GM21528 (cell line): ENCODE data around the gene IL17RC.
"Not testable (repeated sequence)": the region's sequence is repeated elsewhere in the genome, so short reads cannot be mapped to it uniquely, and the experiment has no call there.

Experiments used
- ATAC-seq: cut with Tn5 transposase; IDR thresholded peaks from one replicate; pipeline ENCODE4 v1.9.1; 2021; ENCODE audit warnings: mild to moderate bottlenecking, moderate library complexity; ENCODE audit not compliant: unreplicated experiment, low FRiP score

Gene IL17RC

GRCh38 chr3:9893739-9894138 lies 23.2 kb upstream of the IL17RC start:
- ATAC-seq = no peak

- not testable (repeated sequence) for ATAC-seq
These were observed 21.2 kb upstream of the IL17RC start for GRCh38 chr3:9895715-9896114.

- not testable (repeated sequence) for ATAC-seq
These were observed 20.0 kb upstream of the IL17RC start for GRCh38 chr3:9896755-9897407.

- ATAC-seq = no peak
These were observed 19.2 kb upstream of the IL17RC start for GRCh38 chr3:9897408-9898372.

GRCh38 chr3:9898467-9899241 lies 18.2 kb upstream of the IL17RC start:
- ATAC-seq = no peak

- no peak for ATAC-seq
These were observed 17.6 kb upstream of the IL17RC start for GRCh38 chr3:9899289-9899791.

GRCh38 chr3:9900965-9901415 lies 15.9 kb upstream of the IL17RC start:
- not testable (repeated sequence) for ATAC-seq

- no peak for ATAC-seq
These were observed 14.9 kb upstream of the IL17RC start for GRCh38 chr3:9901967-9902366.

- no peak for ATAC-seq
These were observed 14.3 kb upstream of the IL17RC start, which contains the start of gene IL17RE for GRCh38 chr3:9902372-9903237. IL17RE (plus strand) TSS chr3:9902848; CDS start chr3:9902933, 85 bp downstream.

- ATAC-seq = no peak
These were observed 13.7 kb upstream of the IL17RC start for GRCh38 chr3:9903238-9903624.

- no peak for ATAC-seq
These were observed 13.0 kb upstream of the IL17RC start for GRCh38 chr3:9903904-9904303.

- no peak for ATAC-seq
These were observed 10.4 kb upstream of the IL17RC start for GRCh38 chr3:9906480-9906879.

GRCh38 chr3:9908286-9908685 lies 8.6 kb upstream of the IL17RC start:
- ATAC-seq = no peak

GRCh38 chr3:9909221-9910013 lies 7.5 kb upstream of the IL17RC start:
- no peak for ATAC-seq

GRCh38 chr3:9911863-9912262 lies 5.0 kb upstream of the IL17RC start:
- ATAC-seq = no peak

- ATAC-seq = no peak
These were observed 4.5 kb upstream of the IL17RC start for GRCh38 chr3:9912294-9912935.

GRCh38 chr3:9913601-9914000 lies 3.3 kb upstream of the IL17RC start:
- ATAC-seq = no peak

- no peak for ATAC-seq
These were observed 2.9 kb upstream of the IL17RC start for GRCh38 chr3:9914011-9914410.
